HAP-1 (cell line): ENCODE data around the gene MYD88.
A peak's percentile ranks its signal among the peaks of the same experiment; 100 is the strongest.
"Not testable (repeated sequence)": the region's sequence is repeated elsewhere in the genome, so short reads cannot be mapped to it uniquely, and the experiment has no call there.

Experiments
- DNase-seq, 2 experiments: peaks; one replicate each; pipeline ENCODE4 v3.0.0-alpha.2; 2016 to 2020; ENCODE audit warnings: low spot score in 2 of 2
- H3K27me3 ChIP-seq: fragments of 250-450 bp; sonication (Bioruptor Pico); 2 replicates; pipeline ENCODE4 v1.5.1; 2020; ENCODE audit warnings: low read depth, mild to moderate bottlenecking, moderate library complexity
- H3K36me3 ChIP-seq: fragments of 250-450 bp; sonication (Bioruptor Pico); replicated peaks from 2 replicates; pipeline ENCODE4 v1.5.1; 2020; ENCODE audit warnings: mild to moderate bottlenecking
- H3K4me1 ChIP-seq: fragments of 250-450 bp; sonication (Bioruptor Pico); 2 replicates; pipeline ENCODE4 v1.5.1; 2020; ENCODE audit warnings: mild to moderate bottlenecking
- H3K4me3 ChIP-seq: fragments of 250-450 bp; sonication (Bioruptor Pico); 2 replicates; pipeline ENCODE4 v1.5.1; 2020; ENCODE audit warnings: mild to moderate bottlenecking, moderate library complexity
- H3K9me3 ChIP-seq: fragments of 250-450 bp; sonication (Bioruptor Pico); 2 replicates; pipeline ENCODE4 v1.5.1; 2020; ENCODE audit warnings: mild to moderate bottlenecking, moderate library complexity
- in situ Hi-C: fragments of 300-500 bp; cut with MboI; formaldehyde crosslinking; loops from 3 replicates; pipeline ENCODE4 v1.14.3; 2020; ENCODE audit warnings: low sequenced_read_pairs, inconsistent platforms, mixed read lengths

MYD88 gene

GRCh38 chr3:38126121-38126892 is 12.2 kb upstream of the MYD88 start:
- H3K36me3 ChIP-seq: peaks cover 93% of the 10 kb centered on the region
- no peaks in the 10 kb centered on the region for H3K27me3 ChIP-seq
- H3K9me3 ChIP-seq: no peaks in the 10 kb centered on the region
- H3K4me3 ChIP-seq: no peak overlapping the region
- DNase-seq: no peak
- in situ Hi-C loops: loop anchor here (10.0 kb wide), 1 partner anchor 358 kb away; no protein-coding TSS in a partner anchor
- H3K4me1 ChIP-seq: no peaks in the 10 kb centered on the region

- no peaks in the 10 kb centered on the region for H3K9me3 ChIP-seq
- no peak for DNase-seq
- no peak overlapping the region for H3K4me3 ChIP-seq
- no peaks in the 10 kb centered on the region for H3K27me3 ChIP-seq
- in situ Hi-C loops: loop anchor here (10.0 kb wide), 1 partner anchor 357 kb away; no protein-coding TSS in a partner anchor
- H3K36me3 ChIP-seq: peaks cover 93% of the 10 kb centered on the region
- no peaks in the 10 kb centered on the region for H3K4me1 ChIP-seq
Measured at GRCh38 chr3:38127611-38128302, 10.7 kb upstream of the MYD88 start.

GRCh38 chr3:38128303-38128655 is 10.2 kb upstream of the MYD88 start:
- Histone ChIP-seq H3K27me3 (no peaks in the 10 kb centered on the region), H3K4me1 (no peaks in the 10 kb centered on the region), H3K9me3 (no peaks in the 10 kb centered on the region), H3K36me3 (peaks cover 89% of the 10 kb centered on the region), H3K4me3 (no peak overlapping the region)
- DNase-seq: no peak
- in situ Hi-C loops: loop anchor here (10.0 kb wide), 1 partner anchor 357 kb away; no protein-coding TSS in a partner anchor

DNA sequence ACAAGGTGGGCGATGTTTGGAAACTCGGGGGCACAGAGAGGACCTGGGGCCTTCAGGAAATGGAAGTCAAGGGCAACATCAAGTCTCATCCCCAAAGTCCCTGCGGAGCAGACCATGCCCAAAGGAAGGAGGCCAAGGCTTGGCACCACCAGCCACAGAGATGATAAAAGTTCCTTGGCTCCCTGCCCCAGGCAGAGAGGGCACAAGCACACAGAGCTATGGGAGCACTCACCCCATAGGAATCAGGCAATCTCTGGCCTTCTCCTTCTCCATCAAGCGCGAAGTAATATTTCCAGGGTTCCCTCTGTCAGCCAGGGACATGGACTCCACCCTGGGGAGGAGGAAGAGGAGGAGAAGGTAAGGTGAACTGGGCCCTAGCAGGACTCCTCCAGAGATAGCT is 9.4 kb upstream of the MYD88 start:
- Histone ChIP-seq H3K4me1 (no peaks in the 10 kb centered on the region), H3K9me3 (no peaks in the 10 kb centered on the region), H3K27me3 (no peaks in the 10 kb centered on the region), H3K36me3 (peaks cover 93% of the 10 kb centered on the region), H3K4me3 (no peak overlapping the region)
- in situ Hi-C loops: loop anchor here (10.0 kb wide), 1 partner anchor 356 kb away; no protein-coding TSS in a partner anchor
- no peak for DNase-seq

GRCh38 chr3:38130631-38131065 is 7.8 kb upstream of the MYD88 start:
- no peak for DNase-seq
- Histone ChIP-seq H3K27me3 (no peaks in the 10 kb centered on the region), H3K36me3 (peaks cover 92% of the 10 kb centered on the region), H3K9me3 (no peaks in the 10 kb centered on the region), H3K4me3 (no peak overlapping the region), H3K4me1 (peaks cover 6% of the 10 kb centered on the region)
- in situ Hi-C loops: no loop called here

GRCh38 chr3:38131621-38132369 is 6.7 kb upstream of the MYD88 start:
- Histone ChIP-seq H3K27me3 (no peaks in the 10 kb centered on the region), H3K4me3 (no peak overlapping the region), H3K36me3 (peaks cover 81% of the 10 kb centered on the region), H3K9me3 (no peaks in the 10 kb centered on the region), H3K4me1 (peaks cover 8% of the 10 kb centered on the region)
- DNase-seq: peak; percentile 31 to 81
- in situ Hi-C loops: no loop called here

DNA sequence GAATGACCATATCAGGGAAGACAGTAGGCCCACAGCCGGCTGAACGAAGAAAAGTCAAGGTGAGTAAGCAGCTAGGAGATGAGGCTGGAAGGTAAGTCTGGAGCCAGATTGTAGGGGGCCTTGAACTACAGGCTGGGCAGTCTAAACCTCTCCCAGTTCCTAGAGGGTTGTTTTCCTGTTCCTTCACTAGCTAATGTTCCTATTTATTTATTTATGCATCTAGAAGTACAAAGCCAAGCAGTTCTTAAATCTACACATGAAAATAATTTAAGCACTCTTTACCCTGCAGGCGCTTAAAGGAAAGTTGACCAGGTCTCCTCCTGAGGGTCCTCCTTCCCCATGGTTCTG is 5.3 kb upstream of the MYD88 start:
- Histone ChIP-seq H3K4me3 (no peak overlapping the region), H3K36me3 (peaks cover 67% of the 10 kb centered on the region), H3K27me3 (no peaks in the 10 kb centered on the region), H3K9me3 (no peaks in the 10 kb centered on the region), H3K4me1 (peaks cover 17% of the 10 kb centered on the region)
- no peak for DNase-seq
- in situ Hi-C loops: no loop called here

- Histone ChIP-seq H3K9me3 (no peaks in the 10 kb centered on the region), H3K27me3 (no peaks in the 10 kb centered on the region), H3K36me3 (peaks cover 63% of the 10 kb centered on the region), H3K4me3 (no peak overlapping the region), H3K4me1 (peaks cover 19% of the 10 kb centered on the region)
- in situ Hi-C loops: no loop called here
- DNase-seq: no peak
Measured at GRCh38 chr3:38133557-38134405, 4.7 kb upstream of the MYD88 start.

GRCh38 chr3:38134517-38135143 is 3.8 kb upstream of the MYD88 start:
- peaks cover 23% of the 10 kb centered on the region for H3K4me1 ChIP-seq

DNA sequence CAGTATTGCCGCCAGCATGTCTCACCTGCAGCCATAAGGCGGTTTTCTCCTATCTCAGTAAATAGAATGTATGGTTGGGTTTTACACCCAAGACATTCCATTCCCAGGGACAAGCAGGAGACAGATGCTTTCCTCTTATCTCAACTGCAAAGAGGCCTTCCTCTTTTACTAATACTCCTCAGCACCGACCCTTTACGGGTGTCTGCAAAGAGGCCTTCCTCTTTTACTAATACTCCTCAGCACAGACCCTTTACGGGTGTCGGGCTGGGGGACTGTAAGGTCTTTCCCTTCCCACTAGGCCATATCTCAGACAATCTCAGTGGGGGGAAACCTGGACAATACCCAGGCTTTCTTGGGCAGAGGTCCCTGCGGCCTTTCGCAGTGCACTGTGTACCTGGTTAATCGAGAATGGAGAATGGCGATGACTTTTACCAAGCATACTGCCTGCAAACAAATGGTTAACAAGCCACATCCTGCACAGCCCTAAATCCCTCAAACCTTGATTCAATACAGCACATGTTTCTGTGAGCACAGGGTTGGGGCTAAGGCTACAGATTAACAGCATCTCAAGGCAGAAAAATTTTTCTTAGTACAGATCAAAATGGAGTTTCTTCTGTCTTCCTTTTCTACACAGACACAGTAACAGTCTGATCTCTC is 2.7 kb upstream of the MYD88 start:
- in situ Hi-C loops, H3K27me3 ChIP-seq, DNase-seq, H3K9me3 ChIP-seq: not testable (repeated sequence)
- Histone ChIP-seq H3K4me3 (peak overlapping the region; percentile 75), H3K4me1 (peaks cover 28% of the 10 kb centered on the region), H3K36me3 (peaks cover 45% of the 10 kb centered on the region)

More at GRCh38 chr3:38134517-38135143, 3.8 kb upstream of the MYD88 start:
- peaks cover 55% of the 10 kb centered on the region for H3K36me3 ChIP-seq
- in situ Hi-C loops, H3K9me3 ChIP-seq, DNase-seq, H3K4me3 ChIP-seq, H3K27me3 ChIP-seq: not testable (repeated sequence)

DNA sequence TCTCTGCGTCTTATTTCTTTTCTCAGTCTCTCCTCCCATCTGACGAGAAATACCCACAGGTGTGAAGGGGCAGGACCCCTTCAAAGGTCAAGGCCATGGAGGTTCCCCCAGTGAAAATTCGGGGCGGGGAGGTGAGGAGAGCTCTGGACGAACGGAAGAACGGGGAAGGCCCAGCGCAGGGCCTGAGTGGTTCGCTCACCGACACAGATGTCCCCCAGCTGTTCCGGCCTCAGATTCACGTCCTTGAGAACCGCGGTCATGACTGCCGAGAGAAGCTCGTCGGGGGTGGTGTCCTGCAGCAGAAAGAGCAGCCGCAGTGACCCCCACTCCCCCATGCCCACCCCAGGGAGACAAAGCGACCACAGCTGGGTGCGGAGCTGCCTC is 2.1 kb upstream of the MYD88 start:
- Histone ChIP-seq H3K9me3 (no peaks in the 10 kb centered on the region), H3K4me3 (peak overlapping the region; percentile 75), H3K4me1 (peaks cover 28% of the 10 kb centered on the region), H3K27me3 (no peaks in the 10 kb centered on the region), H3K36me3 (peaks cover 45% of the 10 kb centered on the region)
- DNase-seq: no peak
- in situ Hi-C loops: no loop called here

DNA sequence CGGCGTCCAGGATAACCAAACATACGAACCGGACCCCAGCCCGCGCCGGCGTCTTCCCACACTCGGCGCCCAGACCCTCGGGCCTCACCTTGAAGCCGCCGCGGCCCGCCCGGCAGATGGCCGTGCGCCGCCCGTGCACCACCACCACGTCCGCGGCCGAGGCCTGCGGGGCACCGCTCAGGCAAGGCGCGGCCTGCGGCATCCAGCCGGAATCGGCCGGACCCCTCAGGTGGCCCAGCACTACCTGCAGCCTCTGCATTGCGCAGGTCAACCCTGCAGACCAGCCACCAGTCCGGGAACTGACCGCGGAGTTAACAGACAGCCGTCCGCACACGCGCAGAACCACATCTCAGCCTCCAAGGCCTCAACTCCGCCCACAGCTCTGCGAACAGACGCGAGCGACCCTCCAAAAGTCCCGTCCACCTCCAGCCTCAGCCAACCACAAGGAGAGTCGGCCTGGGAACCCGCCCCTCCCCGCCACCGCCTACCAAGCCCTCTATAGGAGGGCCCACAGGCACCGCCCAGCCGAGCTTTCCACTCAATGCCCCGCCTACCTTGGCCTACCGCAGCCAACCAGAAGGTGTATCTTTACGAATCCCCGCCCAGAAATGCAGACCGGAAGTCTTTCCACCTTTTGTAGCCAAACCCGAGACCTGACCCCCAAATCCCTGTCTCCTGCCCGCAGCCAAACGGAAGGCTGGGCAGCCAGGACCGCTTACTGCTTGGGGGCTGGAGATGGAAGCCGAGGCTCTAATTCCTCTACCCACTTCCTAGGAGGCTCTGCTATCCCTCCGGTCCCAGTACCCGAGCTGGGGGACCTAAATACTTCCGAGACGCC is 1.5 kb upstream of the MYD88 start, which contains the start of gene ACAA1:
ACAA1 (minus strand) TSS at position 351 of the 838 bp plus-strand sequence; CDS start at position 259, 92 bp downstream.
- Histone ChIP-seq H3K4me3 (peak within 1 kb of the TSS; percentile 79), H3K4me1 (peaks cover 28% of the 10 kb centered on the region), H3K9me3 (no peaks in the 10 kb centered on the region), H3K36me3 (peaks cover 40% of the 10 kb centered on the region), H3K27me3 (no peaks in the 10 kb centered on the region)
- DNase-seq: peak; percentile 99 to 100
- in situ Hi-C loops: no loop called here
